ENCODE measurements around the gene DDX23. TPM values are rescaled to one million over a fixed set of nuclear protein-coding genes. Genes with fewer than 3 reads are reported as not detected.

Gene DDX23
- total RNA-seq, 2 donors from 2014 or later = 37.4 to 50.8 TPM

GRCh38 chr12:48831257-48831656 is 20.7 kb downstream of the DDX23 start:
- DNase-seq (no peak), ATAC-seq (no peak)
- Histone ChIP-seq H3K4me3 (no peak overlapping the region), H3K9me3 (no peaks in the 10 kb centered on the region), H3K36me3 (replicated peaks in 1 of 2; ENCODE audit: insufficient read depth in 1 of 2, low read depth in 2 of 2) (peaks cover 5 to 55% of the 10 kb centered on the region in 2 donors), H3K4me1 (no peaks in the 10 kb centered on the region), H3K27ac (no peak overlapping the region), H3K27me3 (no peaks in the 10 kb centered on the region)
- TF ChIP-seq POLR2A (IDR thresholded peaks at IDR 0.05) = no peak
- no peak for TF ChIP-seq CTCF (IDR thresholded peaks at IDR 0.05)
- intact Hi-C loops (cut with DNase I) = no loop called here
- 81 to 91% methylated on average over 6 of the region's 6 CpGs for WGBS, 2 donors

GRCh38 chr12:48828841-48829575 is 23.0 kb downstream of the DDX23 start:
- WGBS, 2 donors = 89 to 94% methylated on average over 16 of the region's 16 CpGs
- peaks cover 0 to 44% of the 10 kb centered on the region in 2 donors for H3K36me3 ChIP-seq (replicated peaks in 1 of 2; ENCODE audit: insufficient read depth in 1 of 2, low read depth in 2 of 2)

GRCh38 chr12:48828293-48828692 is 23.7 kb downstream of the DDX23 start:
- WGBS, 2 donors = 74 to 75% methylated on average over 2 of the region's 2 CpGs
- peaks cover 0 to 37% of the 10 kb centered on the region in 2 donors for H3K36me3 ChIP-seq (replicated peaks in 1 of 2; ENCODE audit: insufficient read depth in 1 of 2, low read depth in 2 of 2)
- H3K4me1 ChIP-seq = no peaks in the 10 kb centered on the region
- H3K27me3 ChIP-seq = no peaks in the 10 kb centered on the region
- ATAC-seq (no peak), DNase-seq (no peak)
- H3K4me3 ChIP-seq = no peak overlapping the region
- TF ChIP-seq POLR2A (IDR thresholded peaks at IDR 0.05) (no peak), CTCF (IDR thresholded peaks at IDR 0.05) (no peak)
- no peaks in the 10 kb centered on the region for H3K9me3 ChIP-seq
- intact Hi-C loops (cut with DNase I) = no loop called here
- no peak overlapping the region for H3K27ac ChIP-seq

More at GRCh38 chr12:48828841-48829575, 23.0 kb downstream of the DDX23 start:
- no peaks in the 10 kb centered on the region for H3K9me3 ChIP-seq
- TF ChIP-seq CTCF (IDR thresholded peaks at IDR 0.05) (no peak), POLR2A (IDR thresholded peaks at IDR 0.05) (no peak)
- ATAC-seq (no peak), DNase-seq (no peak)
- H3K4me3 ChIP-seq = no peak overlapping the region
- H3K4me1 ChIP-seq = no peaks in the 10 kb centered on the region
- H3K27me3 ChIP-seq = no peaks in the 10 kb centered on the region
- intact Hi-C loops (cut with DNase I) = no loop called here
- no peak overlapping the region for H3K27ac ChIP-seq

GRCh38 chr12:48827513-48828096 is 24.4 kb downstream of the DDX23 start:
- TF ChIP-seq POLR2A (IDR thresholded peaks at IDR 0.05) = no peak
- no peak for TF ChIP-seq CTCF (IDR thresholded peaks at IDR 0.05)
- Histone ChIP-seq H3K9me3 (no peaks in the 10 kb centered on the region), H3K27ac (no peak overlapping the region), H3K27me3 (no peaks in the 10 kb centered on the region), H3K36me3 (replicated peaks in 1 of 2; ENCODE audit: insufficient read depth in 1 of 2, low read depth in 2 of 2) (peaks cover 0 to 31% of the 10 kb centered on the region in 2 donors), H3K4me1 (no peaks in the 10 kb centered on the region), H3K4me3 (no peak overlapping the region)
- DNase-seq (no peak), ATAC-seq (no peak)
- WGBS, 2 donors = 83 to 94% methylated on average over 1 to 12 of the region's 17 CpGs
- intact Hi-C loops (cut with DNase I) = no loop called here
